Parathyroid adenoma (tissue), 2 donors: Measurements from ENCODE around the gene RMRP.

Experiments
- H2AFZ ChIP-seq: fragments of 300-600 bp; sonication (generic); one replicate; pipeline ENCODE4 v1.7.0; 2017; ENCODE audit warnings: antibody characterized with exemption, mild to moderate bottlenecking
- H3K27ac ChIP-seq: fragments of 300-600 bp; sonication (generic); one replicate; pipeline ENCODE4 v1.7.0; 2017
- H3K27me3 ChIP-seq: fragments of 300-600 bp; sonication (generic); one replicate; pipeline ENCODE4 v1.7.0; 2017; ENCODE audit warnings: low read length; ENCODE audit not compliant: control insufficient read depth, insufficient read depth
- H3K36me3 ChIP-seq: fragments of 300-600 bp; sonication (generic); one replicate; pipeline ENCODE4 v1.7.0; 2017; ENCODE audit warnings: low read length; ENCODE audit not compliant: control insufficient read depth, insufficient read depth
- H3K4me1 ChIP-seq: fragments of 300-600 bp; sonication (generic); one replicate; pipeline ENCODE4 v1.7.0; 2017; ENCODE audit warnings: control low read depth
- H3K4me2 ChIP-seq: fragments of 300-600 bp; sonication (generic); one replicate; pipeline ENCODE4 v1.7.0; 2017; ENCODE audit warnings: low read length
- H3K4me3 ChIP-seq: fragments of 300-600 bp; sonication (generic); one replicate; pipeline ENCODE4 v1.7.0; 2017; ENCODE audit warnings: low read depth, low read length
- H3K79me2 ChIP-seq: fragments of 300-600 bp; sonication (generic); one replicate; pipeline ENCODE4 v1.7.0; 2017; ENCODE audit warnings: control low read depth
- H3K9ac ChIP-seq: fragments of 300-600 bp; sonication (generic); one replicate; pipeline ENCODE4 v1.7.0; 2017; ENCODE audit warnings: mild to moderate bottlenecking
- H3K9me3 ChIP-seq: fragments of 300-600 bp; sonication (generic); one replicate; pipeline ENCODE4 v1.7.0; 2017; ENCODE audit warnings: low read length; ENCODE audit not compliant: control insufficient read depth
- CTCF ChIP-seq: fragments of 300-600 bp; sonication (generic); IDR thresholded peaks from one replicate; pipeline ENCODE4 v1.7.0; 2017; ENCODE audit warnings: antibody characterized with exemption, mild to moderate bottlenecking
- donor health status: primary hyperparathyroidism.

Gene RMRP

GRCh38 chr9:35690614-35691333 is 33.0 kb upstream of the RMRP start:
- no peaks in the 10 kb centered on the region for H3K36me3 ChIP-seq
- peak overlapping the region; percentile 94 for H2AFZ ChIP-seq
- TF ChIP-seq CTCF = no peak
- H3K27ac ChIP-seq = peak overlapping the region; percentile 69
- no peaks in the 10 kb centered on the region for H3K9me3 ChIP-seq
- no peaks in the 10 kb centered on the region for H3K79me2 ChIP-seq
- peak overlapping the region; percentile 78 for H3K4me3 ChIP-seq
- peaks cover 8% of the 10 kb centered on the region for H3K4me1 ChIP-seq
- peak overlapping the region; percentile 80 for H3K9ac ChIP-seq
- H3K27me3 ChIP-seq = no peaks in the 10 kb centered on the region
- peak overlapping the region; percentile 99 for H3K4me2 ChIP-seq

- H3K9ac ChIP-seq = no peak overlapping the region
- peak overlapping the region; percentile 94 for H2AFZ ChIP-seq
- H3K4me3 ChIP-seq = peak overlapping the region; percentile 78
- TF ChIP-seq CTCF = no peak
- H3K4me2 ChIP-seq = peak overlapping the region; percentile 99
- H3K9me3 ChIP-seq = no peaks in the 10 kb centered on the region
- H3K4me1 ChIP-seq = peaks cover 8% of the 10 kb centered on the region
- H3K79me2 ChIP-seq = no peaks in the 10 kb centered on the region
- H3K27ac ChIP-seq = no peak overlapping the region
- H3K36me3 ChIP-seq = no peaks in the 10 kb centered on the region
- no peaks in the 10 kb centered on the region for H3K27me3 ChIP-seq
Measured at GRCh38 chr9:35690294-35690613, 32.4 kb upstream of the RMRP start.

DNA sequence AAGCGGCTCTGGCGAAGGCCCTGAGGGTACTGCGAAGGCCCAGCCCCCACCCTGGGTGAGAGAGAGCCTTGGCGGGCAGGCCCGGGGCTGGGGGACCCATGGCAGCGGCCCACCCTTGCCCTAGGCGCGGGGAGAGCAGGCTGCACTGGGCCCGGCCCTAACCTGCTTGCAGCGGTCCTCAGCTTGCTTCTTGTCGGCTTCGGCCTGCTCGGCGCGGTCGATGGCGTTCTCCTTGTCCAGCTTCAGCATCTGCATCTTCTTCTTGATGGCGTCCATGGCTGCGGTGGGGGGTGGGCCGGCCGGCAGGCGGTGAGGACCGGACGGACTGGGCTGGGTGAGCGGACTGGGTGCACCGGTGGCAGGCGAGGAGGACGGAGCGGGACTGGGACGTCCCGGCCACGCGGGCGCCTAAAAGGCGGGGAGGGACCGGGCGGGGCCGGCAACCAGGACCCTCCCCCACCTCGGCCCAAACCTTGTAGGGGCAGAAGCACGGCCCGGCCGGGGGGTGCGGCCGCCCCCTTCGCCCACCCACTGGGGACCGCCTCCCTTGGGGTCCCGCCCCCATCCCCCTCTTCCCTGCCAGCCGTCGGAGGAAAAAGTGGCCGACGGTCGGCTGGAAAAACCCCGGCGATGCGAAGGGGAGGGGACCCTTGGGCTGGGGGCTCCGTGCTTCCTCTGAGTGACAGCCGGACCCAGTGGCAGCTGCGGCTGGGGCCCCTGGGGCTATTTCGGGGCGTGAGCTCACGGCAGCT is 31.9 kb upstream of the RMRP start, which contains the start of gene TPM2:
Gene TPM2, minus strand, starts transcription at position 384 of the 752 bp plus-strand sequence. Its CDS starts 108 bp downstream, at position 276.
- Histone ChIP-seq H3K4me1 (peaks cover 8% of the 10 kb centered on the region), H3K4me3 (peak within 1 kb of the TSS; percentile 78), H2AFZ (peak within 1 kb of the TSS; percentile 94), H3K9ac (peak within 1 kb of the TSS; percentile 80), H3K36me3 (no peaks in the 10 kb centered on the region), H3K9me3 (no peaks in the 10 kb centered on the region), H3K27ac (peak within 1 kb of the TSS; percentile 69), H3K4me2 (peak within 1 kb of the TSS; percentile 99), H3K79me2 (no peaks in the 10 kb centered on the region), H3K27me3 (no peaks in the 10 kb centered on the region)
- TF ChIP-seq CTCF = no peak

DNA sequence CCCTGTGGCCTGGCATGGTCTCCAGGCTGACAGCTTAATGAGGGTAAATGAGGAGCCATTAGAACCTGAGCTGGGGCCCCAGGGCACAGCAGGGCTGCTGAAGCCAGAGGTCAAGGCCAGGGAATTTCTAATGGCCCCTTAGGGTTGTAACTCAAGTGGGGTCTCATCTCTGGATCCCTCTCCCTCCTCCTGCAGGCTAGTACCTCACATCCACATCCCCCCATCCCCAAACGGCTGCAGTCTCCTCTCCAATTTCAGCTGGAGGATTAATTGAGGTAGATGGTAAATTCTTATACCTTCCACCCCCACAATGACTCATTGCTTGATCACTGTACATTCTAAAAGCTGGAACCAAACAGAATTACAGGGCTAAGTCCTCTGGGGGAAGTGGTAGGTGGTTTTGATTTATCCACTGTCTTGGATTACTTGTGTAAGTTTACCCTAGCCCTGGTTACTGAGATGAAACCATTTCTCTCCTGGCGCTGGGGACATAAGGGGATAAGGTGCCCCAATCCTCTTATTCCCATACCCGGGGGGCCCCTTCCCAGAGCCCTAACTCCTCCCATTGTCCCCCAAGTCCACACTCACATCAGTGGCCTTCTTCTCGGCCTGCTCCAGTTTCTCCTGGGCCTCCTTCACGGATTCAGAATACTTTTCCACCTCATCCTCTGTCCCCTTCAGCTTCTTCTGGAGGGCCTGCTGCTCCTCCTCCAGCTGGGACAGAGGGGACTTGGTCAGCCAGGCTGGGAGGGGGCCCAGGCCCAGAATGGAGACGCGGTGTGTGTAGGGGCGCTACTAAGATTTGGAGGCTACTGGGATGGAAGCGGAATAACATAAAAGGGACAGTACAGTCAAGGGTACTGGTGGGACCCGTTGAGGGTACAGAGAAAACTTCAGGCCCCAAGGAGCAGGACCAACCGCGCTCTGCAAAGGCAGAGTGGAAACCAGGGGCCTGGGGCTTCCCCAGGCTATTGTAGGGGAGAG is 31.0 kb upstream of the RMRP start:
- no peak overlapping the region for H2AFZ ChIP-seq
- no peak overlapping the region for H3K4me2 ChIP-seq
- no peak for TF ChIP-seq CTCF
- no peaks in the 10 kb centered on the region for H3K27me3 ChIP-seq
- no peak overlapping the region for H3K9ac ChIP-seq
- no peaks in the 10 kb centered on the region for H3K36me3 ChIP-seq
- H3K79me2 ChIP-seq = no peaks in the 10 kb centered on the region
- peaks cover 8% of the 10 kb centered on the region for H3K4me1 ChIP-seq
- peak overlapping the region; percentile 14 for H3K4me3 ChIP-seq
- no peak overlapping the region for H3K27ac ChIP-seq
- no peaks in the 10 kb centered on the region for H3K9me3 ChIP-seq
